GM18508 (cell line): Measurements from ENCODE around the gene RPL23.

Source experiments
- ATAC-seq: cut with Tn5 transposase; IDR thresholded peaks from one replicate; pipeline ENCODE4 v1.9.1; 2021; ENCODE audit warnings: moderate number of reproducible peaks; ENCODE audit not compliant: insufficient read depth, unreplicated experiment

RPL23 gene

GRCh38 chr17:38853292-38854219 is at the start of gene RPL23:
RPL23 (minus strand) TSS chr17:38853721; CDS start chr17:38853710, 11 bp downstream.
- no peak for ATAC-seq

DNA sequence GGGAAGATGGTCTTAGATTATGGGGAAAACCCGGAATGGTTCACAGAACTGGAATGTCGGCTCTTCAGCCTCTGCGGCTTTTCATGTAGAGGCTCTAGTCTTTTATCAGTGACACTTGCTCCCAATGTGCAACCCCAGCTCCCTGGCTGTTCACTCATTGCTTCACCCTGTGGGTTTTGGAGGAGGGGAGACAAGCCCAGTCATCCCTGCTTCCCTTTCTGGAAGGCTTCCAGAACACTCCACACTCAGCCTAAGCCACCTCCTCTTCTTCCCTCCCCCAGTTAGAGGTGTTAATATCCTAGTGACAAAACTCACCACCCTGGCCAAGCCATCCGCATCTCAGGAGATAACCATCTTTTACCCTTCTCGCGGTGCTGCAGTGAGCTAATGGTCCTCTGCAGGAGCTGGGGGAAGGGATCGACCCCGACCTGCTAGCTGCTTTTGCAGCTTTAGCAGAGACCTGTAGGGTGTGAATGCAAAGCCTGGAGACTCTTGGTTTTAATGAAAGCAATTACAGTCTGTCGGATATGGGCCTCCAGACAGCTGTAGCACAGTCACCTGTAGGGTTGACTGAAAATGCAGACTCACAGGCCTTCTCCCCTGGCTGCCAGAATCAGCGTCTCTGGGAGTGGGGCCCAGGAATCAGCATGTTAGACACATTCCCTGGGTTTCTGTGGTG is 47.6 kb upstream of the RPL23 start:
- no peak for ATAC-seq

GRCh38 chr17:38899421-38899820 is 45.9 kb upstream of the RPL23 start:
- ATAC-seq, result no peak

DNA sequence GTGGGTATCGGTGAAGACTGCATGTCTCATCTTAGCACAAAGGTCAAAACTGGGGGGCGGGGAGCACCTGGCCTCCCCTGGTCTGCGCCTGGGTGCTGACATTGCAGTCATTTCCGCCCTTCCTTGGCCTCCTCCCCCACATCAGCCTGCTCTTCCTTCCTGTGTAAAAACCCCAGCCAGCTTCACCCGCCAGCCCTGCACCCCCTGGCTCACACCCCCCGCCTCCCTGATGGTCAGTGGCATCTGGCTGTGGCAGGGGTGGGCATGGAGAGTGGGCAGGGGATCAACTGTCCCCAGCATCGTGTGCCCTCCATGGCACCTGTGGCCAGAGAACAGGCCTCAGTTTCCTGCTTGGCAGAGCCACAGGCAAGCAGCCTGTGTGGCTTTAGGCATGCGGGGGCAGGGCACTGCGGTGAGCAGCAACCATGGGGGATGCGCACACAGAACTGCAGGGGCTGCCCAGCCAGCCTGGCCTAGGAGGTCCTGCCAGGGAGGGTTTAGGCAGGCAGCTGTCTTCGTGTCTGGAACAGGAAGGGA is 45.4 kb upstream of the RPL23 start:
- ATAC-seq, result no peak

DNA sequence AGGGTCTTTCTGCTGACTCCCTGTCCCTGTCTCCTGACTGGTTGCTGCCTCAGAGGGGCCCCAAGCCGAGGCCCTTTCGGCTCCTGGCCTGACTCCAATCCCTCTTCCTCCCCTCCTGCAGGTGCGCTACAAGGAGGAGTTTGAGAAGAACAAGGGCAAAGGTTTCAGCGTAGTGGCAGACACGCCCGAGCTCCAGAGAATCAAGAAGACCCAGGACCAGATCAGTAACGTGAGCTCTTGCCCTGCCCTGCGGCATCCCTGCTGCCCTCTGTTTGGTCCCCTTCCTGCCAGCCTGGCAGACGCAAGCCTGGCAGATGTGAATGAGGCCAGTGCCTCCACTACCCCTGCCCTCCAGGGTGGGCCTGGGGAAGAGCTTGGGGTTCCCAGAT is 44.8 kb upstream of the RPL23 start:
- ATAC-seq, result no peak

GRCh38 chr17:38897671-38898290 is 44.3 kb upstream of the RPL23 start:
- no peak for ATAC-seq

GRCh38 chr17:38897176-38897575 is 43.7 kb upstream of the RPL23 start:
- no peak for ATAC-seq

- no peak for ATAC-seq
Observed at GRCh38 chr17:38896346-38896954, 42.9 kb upstream of the RPL23 start.

DNA sequence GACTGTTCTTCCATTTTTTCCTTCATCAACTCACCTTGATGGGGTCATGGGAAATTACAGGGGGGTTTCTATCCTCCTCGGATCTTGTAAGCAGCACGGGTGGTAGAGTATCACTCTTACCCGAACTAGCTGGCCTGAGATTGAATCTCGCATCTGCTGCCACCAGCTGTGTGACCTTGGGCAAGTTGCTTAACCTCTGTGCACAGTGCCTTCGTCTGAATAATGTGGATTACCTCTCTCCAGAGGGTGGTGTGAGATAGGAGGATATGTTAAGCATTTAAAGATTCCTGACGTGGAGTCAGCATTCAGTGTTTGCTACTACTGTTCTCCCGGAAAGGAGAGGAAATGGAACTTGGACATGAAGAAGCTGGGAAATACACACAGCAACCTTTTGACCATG is 40.8 kb upstream of the RPL23 start:
- no peak for ATAC-seq

- no peak for ATAC-seq
Observed at GRCh38 chr17:38893607-38894006, 40.1 kb upstream of the RPL23 start.

DNA sequence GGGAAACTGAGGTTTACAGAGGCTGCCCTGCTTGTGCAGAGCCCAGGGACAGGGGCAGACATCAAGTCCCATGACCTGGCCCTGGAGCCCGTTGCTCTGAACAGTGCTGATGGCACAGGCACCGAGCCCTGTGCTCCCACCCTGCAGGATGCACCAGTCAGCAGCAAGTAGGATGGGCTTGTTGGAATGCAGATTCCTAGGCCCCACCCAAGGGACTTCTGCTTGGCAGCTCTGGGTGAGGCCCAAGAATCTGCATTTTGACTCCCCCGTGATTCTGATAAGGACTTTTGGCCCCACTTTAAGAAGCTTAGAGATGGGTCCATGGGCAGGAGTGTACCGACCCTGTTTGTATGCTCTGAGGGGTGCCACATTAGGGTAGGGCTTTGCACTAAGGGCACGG is 39.6 kb upstream of the RPL23 start:
- ATAC-seq, result no peak

GRCh38 chr17:38892620-38893019 is 39.1 kb upstream of the RPL23 start:
- no peak for ATAC-seq

DNA sequence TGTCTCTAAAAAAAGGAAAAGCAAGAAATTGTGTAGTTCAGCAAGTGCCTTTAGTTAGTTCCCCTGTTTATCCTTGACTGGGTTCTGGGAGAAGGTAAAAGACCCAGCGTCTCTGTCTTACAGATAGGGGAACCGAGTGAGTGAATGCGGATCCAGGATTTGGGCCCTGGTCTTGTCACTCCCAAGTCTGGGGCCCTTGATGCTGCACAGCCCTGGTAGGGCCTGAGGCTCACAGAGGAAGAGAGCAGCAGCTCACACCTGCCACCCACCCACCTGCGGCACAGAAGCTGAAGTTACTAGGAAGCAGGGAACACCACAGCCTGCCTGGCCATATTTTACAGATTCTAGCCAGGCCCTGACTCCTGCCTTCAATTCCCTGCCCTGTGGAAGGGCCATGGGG is 38.6 kb upstream of the RPL23 start:
- no peak for ATAC-seq

- ATAC-seq, result no peak
Observed at GRCh38 chr17:38891441-38891840, 37.9 kb upstream of the RPL23 start.

GRCh38 chr17:38890410-38890746 is 36.9 kb upstream of the RPL23 start:
- ATAC-seq, result no peak

GRCh38 chr17:38889745-38890409 is 36.4 kb upstream of the RPL23 start:
- ATAC-seq, result no peak

GRCh38 chr17:38888842-38889241 is 35.3 kb upstream of the RPL23 start:
- no peak for ATAC-seq

DNA sequence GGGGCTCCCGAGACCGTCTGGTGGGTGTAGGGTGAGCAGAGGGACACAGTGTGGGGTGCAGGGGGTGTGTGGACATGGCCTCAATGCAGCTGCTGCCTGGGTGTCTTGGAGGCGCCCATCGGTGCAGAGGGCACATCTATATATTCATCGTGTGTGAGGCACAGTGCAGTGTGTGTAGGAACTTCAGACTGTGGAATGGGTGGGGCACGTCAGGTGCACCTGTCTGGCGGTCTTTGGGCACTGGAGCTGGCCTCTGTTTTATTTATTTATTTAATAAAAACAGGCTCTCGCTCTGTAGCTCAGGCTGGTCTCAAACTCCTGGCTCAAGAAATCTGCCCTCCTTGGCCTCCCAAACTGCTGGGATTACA is 33.1 kb upstream of the RPL23 start:
- no peak for ATAC-seq

- no peak for ATAC-seq
Observed at GRCh38 chr17:38885728-38886642, 32.5 kb upstream of the RPL23 start.
